ENCODE measurements around the gene IL17F. TPM values are rescaled to one million over a fixed set of nuclear protein-coding genes. Genes with fewer than 3 reads are reported as not detected.

IL17F gene
- total and polyA plus RNA-seq, 2 of the 8 experiments (the other 6 are each of a cell fraction or from before 2014, with no cell fraction given) = 0.08 TPM; not detected in 1

DNA sequence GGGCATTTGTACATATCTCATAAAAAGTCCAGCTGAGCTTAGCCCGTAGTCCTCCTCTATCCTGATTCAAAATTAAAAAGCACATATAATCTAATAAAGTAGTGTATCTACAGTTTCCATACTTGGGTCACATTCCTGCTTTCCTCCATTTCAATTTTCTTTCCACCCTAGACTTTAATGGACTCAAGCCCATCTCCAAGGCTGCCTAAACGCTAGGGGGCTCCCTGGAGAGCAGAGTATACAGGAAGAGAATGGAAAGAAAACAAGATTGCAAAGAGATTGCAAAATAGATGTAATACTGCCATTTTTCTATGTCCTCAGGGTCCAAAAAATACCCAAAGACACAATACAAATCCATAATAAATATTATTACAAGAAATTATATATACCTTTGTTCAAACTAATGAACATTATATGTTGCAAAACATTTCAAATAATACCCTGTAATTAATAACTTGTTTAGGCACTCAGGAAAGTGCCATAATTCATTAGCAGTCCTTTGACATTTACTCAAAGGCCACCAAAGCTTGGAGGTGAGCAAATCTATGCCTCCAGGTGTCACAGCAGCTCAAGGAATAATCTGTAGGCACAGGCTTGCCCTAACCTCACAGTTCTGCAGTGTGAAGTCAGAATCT is 42.6 kb upstream of the IL17F start:
- Histone ChIP-seq H3K36me3 (ENCODE audit: control insufficient read depth in 2 of 4, insufficient read depth in 4 of 4, low read length in 3 of 4) (peaks cover 6 to 14% (median 11%) of the 10 kb centered on the region in 4 experiments), H2BK20ac (ENCODE audit: low read length) (no peak overlapping the region), H3K4me2 (ENCODE audit: insufficient read depth in 1 of 2, low read depth in 2 of 2, low read length in 2 of 2) (no peak overlapping the region), H3K23ac (ENCODE audit: insufficient read length) (no peak overlapping the region), H3K56ac (replicated peaks; ENCODE audit: insufficient read length, low read depth, low read length) (no peak overlapping the region), H3K23me2 (ENCODE audit: low read depth, low read length) (no peaks in the 10 kb centered on the region), H3K4me1 (replicated peaks in 1 of 4; ENCODE audit: control insufficient read depth in 3 of 4, insufficient read depth in 4 of 4, low read length in 3 of 4) (peaks cover 0 to 5% (median 2%) of the 10 kb centered on the region in 4 experiments; a peak in 4 of 7 replicates), H3K9me3 (ENCODE audit: insufficient read depth in 2 of 2, low read depth in 1 of 2, low read length in 1 of 2) (no peaks in the 10 kb centered on the region), H4K5ac (ENCODE audit: insufficient read length, low read depth, low read length) (no peak overlapping the region), H4K91ac (replicated peaks; ENCODE audit: insufficient read length, low read length) (no peak overlapping the region), H3K14ac (ENCODE audit: insufficient read length) (no peak overlapping the region), H4K8ac (ENCODE audit: extremely low read depth, insufficient read depth, low read length) (no peak overlapping the region), H3K9ac (replicated peaks in 1 of 4; ENCODE audit: extremely low read depth in 1 of 4, low read depth in 3 of 4, low read length in 3 of 4) (no peak overlapping the region), H2BK5ac (ENCODE audit: low read depth, low read length) (no peak overlapping the region), H2AK5ac (ENCODE audit: low read depth, low read length) (no peak overlapping the region), H3K27ac (ENCODE audit: low read depth, low read length) (no peak overlapping the region), H2BK120ac (replicated peaks; ENCODE audit: low read depth, low read length) (no peak overlapping the region), H4K20me1 (replicated peaks in 1 of 2; ENCODE audit: control insufficient read depth in 1 of 2, insufficient read depth in 2 of 2, low read length in 2 of 2) (peaks cover 4 to 8% of the 10 kb centered on the region in 2 experiments), H3K27me3 (replicated peaks in 1 of 4; ENCODE audit: control insufficient read depth in 3 of 4, extremely low read depth in 1 of 4, insufficient read depth in 3 of 4, low read length in 3 of 4) (no peaks in the 10 kb centered on the region), H3K79me2 (ENCODE audit: control insufficient read depth in 1 of 2, insufficient read depth in 2 of 2, low read length in 2 of 2) (peaks cover 9 to 24% of the 10 kb centered on the region in 2 experiments), H2AFZ (ENCODE audit: low read length) (peak overlapping the region; percentile 46; the same call in 1 of the 2 replicates), H2BK15ac (ENCODE audit: low read length) (no peak overlapping the region), H3K4me3 (ENCODE audit: extremely low read depth in 1 of 4, insufficient read depth in 2 of 4, low read depth in 3 of 4, low read length in 4 of 4) (no peak overlapping the region), H3K4ac (replicated peaks; ENCODE audit: insufficient read length, low read depth, low read length) (no peak overlapping the region), H3K18ac (ENCODE audit: extremely low read depth, low read length) (no peak overlapping the region), H2BK12ac (ENCODE audit: low read depth, low read length) (peak overlapping the region; percentile 56; the same call in 1 of the 2 replicates), H3K79me1 (ENCODE audit: low read depth, low read length) (peaks cover 4% of the 10 kb centered on the region; the same call in 1 of the 2 replicates)
- TF ChIP-seq CEBPB (IDR thresholded peaks at IDR 0.05; ENCODE audit: low read depth, low read length) = peak; percentile 83
- TF ChIP-seq, protein P1, sequence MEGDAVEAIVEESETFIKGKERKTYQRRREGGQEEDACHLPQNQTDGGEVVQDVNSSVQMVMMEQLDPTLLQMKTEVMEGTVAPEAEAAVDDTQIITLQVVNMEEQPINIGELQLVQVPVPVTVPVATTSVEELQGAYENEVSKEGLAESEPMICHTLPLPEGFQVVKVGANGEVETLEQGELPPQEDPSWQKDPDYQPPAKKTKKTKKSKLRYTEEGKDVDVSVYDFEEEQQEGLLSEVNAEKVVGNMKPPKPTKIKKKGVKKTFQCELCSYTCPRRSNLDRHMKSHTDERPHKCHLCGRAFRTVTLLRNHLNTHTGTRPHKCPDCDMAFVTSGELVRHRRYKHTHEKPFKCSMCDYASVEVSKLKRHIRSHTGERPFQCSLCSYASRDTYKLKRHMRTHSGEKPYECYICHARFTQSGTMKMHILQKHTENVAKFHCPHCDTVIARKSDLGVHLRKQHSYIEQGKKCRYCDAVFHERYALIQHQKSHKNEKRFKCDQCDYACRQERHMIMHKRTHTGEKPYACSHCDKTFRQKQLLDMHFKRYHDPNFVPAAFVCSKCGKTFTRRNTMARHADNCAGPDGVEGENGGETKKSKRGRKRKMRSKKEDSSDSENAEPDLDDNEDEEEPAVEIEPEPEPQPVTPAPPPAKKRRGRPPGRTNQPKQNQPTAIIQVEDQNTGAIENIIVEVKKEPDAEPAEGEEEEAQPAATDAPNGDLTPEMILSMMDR (IDR thresholded peaks at IDR 0.05; ENCODE audit: control extremely low read depth in 1 of 3, insufficient read depth in 1 of 3, low read depth in 1 of 3, low read length in 3 of 3) = peak in 2 of 3 experiments; percentile 61 to 69; a peak in 3 of 4 replicates
- peak; percentile 64 to 74 for TF ChIP-seq RAD21 (IDR thresholded peaks at IDR 0.05 in 1 of 2, conservative IDR thresholded peaks at IDR 0.05 in 1 of 2; ENCODE audit: low read depth in 2 of 2, low read length in 2 of 2)
- peak; percentile 28; the same call in 1 of the 2 replicates for TF ChIP-seq YY1 (IDR thresholded peaks at IDR 0.05; ENCODE audit: low read depth, low read length)
- no peak for TF ChIP-seq JUND (IDR thresholded peaks at IDR 0.05; ENCODE audit: low read length)
- TF ChIP-seq CBX8 (IDR thresholded peaks at IDR 0.05; ENCODE audit: borderline replicate concordance, low read depth, low read length) = no peak
- no peak for TF ChIP-seq CTBP2 (IDR thresholded peaks at IDR 0.05; ENCODE audit: borderline replicate concordance, insufficient read depth, insufficient read length, low read length)
- ChIA-PET CTCF (ENCODE audit: partially characterized antibody) (interaction anchor here (0.7 to 12.5 kb wide), 23 partner anchors 8 to 376 kb away, joined by 3 to 175 read pairs (median 7); no protein-coding TSS in a partner anchor), POLR2A (ENCODE audit: partially characterized antibody) (interaction anchor here (5.1 to 6.0 kb wide), 2 partner anchors 25 to 113 kb away, joined by 74 to 75 read pairs; no protein-coding TSS in a partner anchor)
- FAIRE-seq (no peak), DNase-seq (ENCODE audit: low read depth in 1 of 2, low spot score in 2 of 2) (peak in 1 of 2 experiments; percentile 64)
- 2% methylated on average over 2 of the region's 2 CpGs; no CpG with 5 or more reads in 1 of the 2 experiments for WGBS, 2 experiments (ENCODE audit: extremely low coverage in 1 of 2, insufficient coverage in 1 of 2, insufficient read length in 1 of 2, insufficient replicate concordance in 2 of 2, low coverage in 1 of 2, low lambda C conversion rate in 2 of 2, missing lambda C conversion rate in 1 of 2)
